ENCODE data around the gene TNNI3. TPM values are rescaled to one million over a fixed set of nuclear protein-coding genes. Genes with fewer than 3 reads are reported as not detected.
A peak's percentile ranks its signal among the peaks of the same experiment; 100 is the strongest.

Gene TNNI3
- total and polyA plus RNA-seq, 9 of the 15 experiments (the other 6 are each of a cell fraction or from before 2014, with no cell fraction given) = 4.7 to 158 (median 42.0) TPM

DNA sequence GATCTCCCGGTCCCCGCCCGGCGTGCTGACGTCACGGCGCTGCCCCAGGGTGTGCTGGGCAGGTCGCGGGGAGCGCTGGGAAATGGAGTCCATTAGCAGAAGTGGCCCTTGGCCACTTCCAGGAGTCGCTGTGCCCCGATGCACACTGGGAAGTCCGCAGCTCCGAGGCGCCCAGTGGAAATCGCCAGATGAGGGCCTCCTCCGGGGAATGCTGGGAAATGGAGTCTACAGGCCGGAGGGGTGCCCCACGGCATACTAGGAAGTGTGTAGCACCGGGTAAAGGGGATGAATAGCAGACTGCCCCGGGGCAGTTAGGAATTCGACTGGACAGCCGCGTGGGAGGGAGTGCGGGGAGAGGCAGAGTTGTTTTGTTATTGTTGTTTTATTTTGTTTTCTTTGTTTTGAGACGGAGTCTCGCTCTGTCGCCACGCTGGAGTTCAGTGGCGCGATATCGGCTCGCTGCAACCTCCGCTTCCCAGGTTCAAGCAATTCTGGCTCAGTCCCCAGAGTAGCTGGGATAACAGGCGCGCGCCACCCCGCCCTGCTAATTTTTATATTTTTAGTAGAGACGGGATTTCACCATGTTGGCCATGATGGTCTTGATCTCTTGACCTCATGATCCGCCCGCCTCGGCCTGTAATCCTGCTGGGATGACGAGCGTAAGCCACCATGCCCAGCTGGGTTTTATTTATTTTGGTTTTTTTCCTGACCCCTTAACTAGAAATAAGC is 39.7 kb downstream of the TNNI3 start (continued):
- TF ChIP-seq, protein P1, sequence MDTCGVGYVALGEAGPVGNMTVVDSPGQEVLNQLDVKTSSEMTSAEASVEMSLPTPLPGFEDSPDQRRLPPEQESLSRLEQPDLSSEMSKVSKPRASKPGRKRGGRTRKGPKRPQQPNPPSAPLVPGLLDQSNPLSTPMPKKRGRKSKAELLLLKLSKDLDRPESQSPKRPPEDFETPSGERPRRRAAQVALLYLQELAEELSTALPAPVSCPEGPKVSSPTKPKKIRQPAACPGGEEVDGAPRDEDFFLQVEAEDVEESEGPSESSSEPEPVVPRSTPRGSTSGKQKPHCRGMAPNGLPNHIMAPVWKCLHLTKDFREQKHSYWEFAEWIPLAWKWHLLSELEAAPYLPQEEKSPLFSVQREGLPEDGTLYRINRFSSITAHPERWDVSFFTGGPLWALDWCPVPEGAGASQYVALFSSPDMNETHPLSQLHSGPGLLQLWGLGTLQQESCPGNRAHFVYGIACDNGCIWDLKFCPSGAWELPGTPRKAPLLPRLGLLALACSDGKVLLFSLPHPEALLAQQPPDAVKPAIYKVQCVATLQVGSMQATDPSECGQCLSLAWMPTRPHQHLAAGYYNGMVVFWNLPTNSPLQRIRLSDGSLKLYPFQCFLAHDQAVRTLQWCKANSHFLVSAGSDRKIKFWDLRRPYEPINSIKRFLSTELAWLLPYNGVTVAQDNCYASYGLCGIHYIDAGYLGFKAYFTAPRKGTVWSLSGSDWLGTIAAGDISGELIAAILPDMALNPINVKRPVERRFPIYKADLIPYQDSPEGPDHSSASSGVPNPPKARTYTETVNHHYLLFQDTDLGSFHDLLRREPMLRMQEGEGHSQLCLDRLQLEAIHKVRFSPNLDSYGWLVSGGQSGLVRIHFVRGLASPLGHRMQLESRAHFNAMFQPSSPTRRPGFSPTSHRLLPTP (IDR thresholded peaks at IDR 0.05; ENCODE audit: borderline replicate concordance, extremely low read depth, insufficient read length) = no peak
- no peak for TF ChIP-seq NR2C2 (CRISPR knock-in tag; IDR thresholded peaks at IDR 0.05)
- TF ChIP-seq NR2C2 (tag; IDR thresholded peaks at IDR 0.05) = no peak; the same call in 1 of the 2 replicates
- peak; percentile 41; the same call in 1 of the 2 replicates for TF ChIP-seq SMARCA4 (IDR thresholded peaks at IDR 0.05)
- TF ChIP-seq ZNF431 (CRISPR knock-in tag; IDR thresholded peaks at IDR 0.05) = no peak
- no peak for TF ChIP-seq NBN (IDR thresholded peaks at IDR 0.05; ENCODE audit: low read depth)
- peak; percentile 36; the same call in 1 of the 2 replicates for TF ChIP-seq C11orf30 (IDR thresholded peaks at IDR 0.05; ENCODE audit: low read depth)
- peak; percentile 53; the same call in 1 of the 2 replicates for TF ChIP-seq ZNF445 (CRISPR knock-in tag; IDR thresholded peaks at IDR 0.05; ENCODE audit: low read depth)
- TF ChIP-seq SIX5 (IDR thresholded peaks at IDR 0.05; ENCODE audit: borderline replicate concordance in 1 of 2, insufficient read depth in 1 of 2, low read depth in 1 of 2, low read length in 2 of 2) = peak; percentile 87 to 93
- TF ChIP-seq NFIC (IDR thresholded peaks at IDR 0.05) = no peak; the same call in 1 of the 2 replicates
- no peak for TF ChIP-seq RBM17 (IDR thresholded peaks at IDR 0.05; ENCODE audit: borderline replicate concordance, low read depth, low read length)
- no peak for TF ChIP-seq MECOM (CRISPR knock-in tag; IDR thresholded peaks at IDR 0.05)
- TF ChIP-seq FOSL1 (tag; conservative IDR thresholded peaks at IDR 0.05) = 0 out of 2 replicates have a peak, but pooled peaks have one; percentile 39
- TF ChIP-seq, protein P2, sequence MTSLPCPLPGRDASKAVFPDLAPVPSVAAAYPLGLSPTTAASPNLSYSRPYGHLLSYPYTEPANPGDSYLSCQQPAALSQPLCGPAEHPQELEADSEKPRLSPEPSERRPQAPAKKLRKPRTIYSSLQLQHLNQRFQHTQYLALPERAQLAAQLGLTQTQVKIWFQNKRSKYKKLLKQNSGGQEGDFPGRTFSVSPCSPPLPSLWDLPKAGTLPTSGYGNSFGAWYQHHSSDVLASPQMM (CRISPR knock-in tag; IDR thresholded peaks at IDR 0.05) = no peak
- no peak for TF ChIP-seq ZNF586 (CRISPR knock-in tag; conservative IDR thresholded peaks at IDR 0.05)
- TF ChIP-seq, protein P3, sequence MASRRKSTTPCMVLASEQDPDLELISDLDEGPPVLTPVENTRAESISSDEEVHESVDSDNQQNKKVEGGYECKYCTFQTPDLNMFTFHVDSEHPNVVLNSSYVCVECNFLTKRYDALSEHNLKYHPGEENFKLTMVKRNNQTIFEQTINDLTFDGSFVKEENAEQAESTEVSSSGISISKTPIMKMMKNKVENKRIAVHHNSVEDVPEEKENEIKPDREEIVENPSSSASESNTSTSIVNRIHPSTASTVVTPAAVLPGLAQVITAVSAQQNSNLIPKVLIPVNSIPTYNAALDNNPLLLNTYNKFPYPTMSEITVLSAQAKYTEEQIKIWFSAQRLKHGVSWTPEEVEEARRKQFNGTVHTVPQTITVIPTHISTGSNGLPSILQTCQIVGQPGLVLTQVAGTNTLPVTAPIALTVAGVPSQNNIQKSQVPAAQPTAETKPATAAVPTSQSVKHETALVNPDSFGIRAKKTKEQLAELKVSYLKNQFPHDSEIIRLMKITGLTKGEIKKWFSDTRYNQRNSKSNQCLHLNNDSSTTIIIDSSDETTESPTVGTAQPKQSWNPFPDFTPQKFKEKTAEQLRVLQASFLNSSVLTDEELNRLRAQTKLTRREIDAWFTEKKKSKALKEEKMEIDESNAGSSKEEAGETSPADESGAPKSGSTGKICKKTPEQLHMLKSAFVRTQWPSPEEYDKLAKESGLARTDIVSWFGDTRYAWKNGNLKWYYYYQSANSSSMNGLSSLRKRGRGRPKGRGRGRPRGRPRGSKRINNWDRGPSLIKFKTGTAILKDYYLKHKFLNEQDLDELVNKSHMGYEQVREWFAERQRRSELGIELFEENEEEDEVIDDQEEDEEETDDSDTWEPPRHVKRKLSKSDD (conservative IDR thresholded peaks at IDR 0.05; ENCODE audit: low read length) = no peak
- TF ChIP-seq FIP1L1 (IDR thresholded peaks at IDR 0.05; ENCODE audit: low read depth, low read length, poor library complexity, severe bottlenecking) = no peak
- TF ChIP-seq RAD21 (CRISPR knock-in tag; conservative IDR thresholded peaks at IDR 0.05 in 1 of 2, IDR thresholded peaks at IDR 0.05 in 1 of 2) = 0 out of 4 replicates have a peak, but pooled peaks of 1 of the 2 experiments have one; percentile 12
- TF ChIP-seq NFATC3 (IDR thresholded peaks at IDR 0.05) = no peak
- peak; percentile 51; the same call in 1 of the 2 replicates for TF ChIP-seq TOE1 (IDR thresholded peaks at IDR 0.05; ENCODE audit: borderline replicate concordance)
- no peak for TF ChIP-seq TOE1 (CRISPR knock-in tag; IDR thresholded peaks at IDR 0.05; ENCODE audit: borderline replicate concordance, low read depth)
- no peak for TF ChIP-seq CBFA2T3 (IDR thresholded peaks at IDR 0.05)
